HG02678 (cell line): Measurements from ENCODE around the gene FLAD1.

ENCODE experiments used
- ATAC-seq: cut with Tn5 transposase; IDR thresholded peaks from one replicate; pipeline ENCODE4 v1.9.1; 2021; ENCODE audit warnings: mild to moderate bottlenecking, moderate library complexity; ENCODE audit not compliant: unreplicated experiment

The FLAD1 gene

GRCh38 chr1:155034318-155035208 lies 51.4 kb downstream of the FLAD1 start:
- no peak for ATAC-seq

DNA sequence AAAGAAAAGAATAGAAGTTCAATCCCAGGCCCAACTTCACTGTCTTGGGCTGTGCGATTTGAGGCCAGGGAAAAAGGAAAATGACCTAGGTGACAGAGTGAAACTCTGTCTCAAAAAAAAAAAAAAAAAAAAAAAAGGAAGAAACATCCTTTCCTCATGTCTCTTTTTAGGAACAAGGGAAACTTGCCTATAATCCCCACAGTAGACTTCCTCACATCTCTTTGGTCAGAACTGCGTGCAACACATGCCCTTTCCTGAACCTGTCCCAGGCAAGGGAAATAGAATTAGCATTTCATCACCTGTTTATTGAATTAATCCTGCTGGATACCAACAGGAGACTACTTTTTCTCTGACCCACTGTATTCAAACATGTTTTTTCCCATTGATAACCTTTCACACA lies 52.8 kb downstream of the FLAD1 start:
- no peak for ATAC-seq

- ATAC-seq = no peak
Observed at GRCh38 chr1:155037043-155037442, 53.9 kb downstream of the FLAD1 start.

DNA sequence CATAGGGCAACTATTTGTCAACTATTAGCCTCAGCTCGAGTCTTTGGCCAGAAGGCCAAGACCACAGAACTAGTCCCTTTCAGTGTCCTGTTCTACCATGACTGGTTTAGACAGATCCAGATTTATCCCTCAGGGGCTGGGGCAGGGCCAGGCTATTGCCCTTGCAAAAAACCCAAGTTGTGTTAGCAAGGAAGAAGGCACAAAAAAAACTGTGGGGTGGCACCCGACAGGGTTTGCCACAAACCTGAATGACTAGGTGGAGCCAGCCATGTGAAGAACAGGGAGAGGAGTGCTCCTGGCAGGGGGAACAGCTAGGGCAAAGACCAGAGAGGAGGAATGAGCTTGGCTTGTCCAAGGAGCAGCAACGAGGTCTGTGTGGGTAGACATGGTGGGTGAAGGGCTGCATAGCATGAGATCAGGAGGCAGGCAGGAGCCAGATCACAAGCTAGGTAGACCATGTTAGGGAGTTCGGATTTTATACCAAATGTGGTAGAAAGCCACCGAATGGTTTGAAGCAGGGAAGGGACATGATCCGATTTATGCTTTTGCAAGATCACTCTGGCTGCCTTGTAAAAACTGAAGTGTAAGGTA lies 54.8 kb downstream of the FLAD1 start:
- no peak for ATAC-seq

DNA sequence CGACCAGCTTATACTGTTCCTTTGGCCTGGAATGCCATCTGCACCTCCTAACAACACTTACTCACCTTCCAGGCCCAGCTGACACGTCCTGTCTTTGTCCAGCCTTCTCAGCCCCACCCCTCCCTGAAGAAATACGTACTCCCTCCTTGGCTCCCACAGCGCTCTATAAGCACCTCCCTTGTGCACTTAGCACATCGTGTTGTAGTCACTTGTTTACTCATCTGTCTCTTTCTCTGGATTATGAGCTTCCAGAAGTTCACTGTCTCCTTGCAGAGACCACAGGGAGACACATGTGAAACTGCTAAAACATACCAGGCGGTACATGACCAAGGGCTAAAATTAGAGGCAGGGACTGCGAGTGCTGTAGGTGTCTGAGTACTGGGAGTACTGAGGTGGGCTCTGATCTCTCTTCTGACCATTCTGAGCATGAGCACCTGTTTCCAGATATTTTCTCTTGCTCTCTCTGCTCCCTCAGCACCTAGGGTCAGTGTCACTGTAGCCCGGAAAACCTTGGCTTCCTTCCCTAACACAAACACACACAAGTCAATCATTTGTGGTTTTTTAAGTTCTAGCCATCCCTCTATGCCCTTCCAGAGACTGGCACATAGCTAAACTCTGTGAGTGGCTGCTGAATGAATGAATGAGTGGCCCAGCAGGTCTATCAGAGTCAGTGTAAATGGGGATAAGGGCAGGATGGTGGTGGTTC lies 55.6 kb downstream of the FLAD1 start:
- ATAC-seq = no peak

GRCh38 chr1:155039308-155039669 lies 56.1 kb downstream of the FLAD1 start:
- no peak for ATAC-seq

DNA sequence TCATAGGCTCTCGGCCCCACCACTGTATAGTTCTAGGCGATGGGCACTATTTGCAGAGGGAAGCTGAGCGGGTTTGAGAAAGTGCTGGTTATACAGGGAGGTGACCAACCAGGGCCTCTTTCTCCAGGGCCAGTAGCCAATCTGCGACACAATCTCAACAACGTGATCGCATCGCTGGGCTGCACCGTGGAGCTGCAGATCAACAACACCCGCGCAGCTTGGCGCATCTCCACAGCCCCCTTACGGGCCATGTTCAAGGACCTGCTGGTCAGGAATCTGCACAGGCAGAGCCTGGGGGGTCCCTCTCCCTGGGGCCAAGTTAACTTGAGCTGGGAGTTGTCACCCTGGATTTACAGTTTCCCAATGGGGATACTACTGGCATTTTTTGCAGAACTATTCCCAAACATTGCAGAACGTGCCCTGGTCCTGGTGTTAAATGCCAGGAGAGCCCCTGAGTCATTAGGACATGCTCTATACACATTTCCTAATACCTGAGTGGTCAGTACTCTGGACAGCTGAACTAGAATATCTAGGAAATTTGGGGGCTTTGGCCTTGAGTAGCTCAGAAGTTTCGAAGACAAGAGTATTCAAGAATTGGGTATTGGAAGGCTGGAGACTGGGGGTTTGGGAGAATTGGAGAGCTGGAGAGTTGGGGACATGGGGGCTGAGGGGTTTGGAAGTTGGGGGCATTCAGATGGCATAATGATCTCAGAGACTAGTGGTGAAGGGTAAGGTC lies 57.4 kb downstream of the FLAD1 start:
- ATAC-seq = no peak
